Left ventricle myocardium superior (tissue), 1 donor: ENCODE results near the gene MICOS13. TPM values are rescaled to one million over a fixed set of nuclear protein-coding genes. Genes with fewer than 3 reads are reported as not detected.
A peak's percentile ranks its signal among the peaks of the same experiment; 100 is the strongest.
"Not testable (repeated sequence)": the region's sequence is repeated elsewhere in the genome, so short reads cannot be mapped to it uniquely, and the experiment has no call there.

Experiments
- ATAC-seq: fragments of 200-7000 bp; cut with Tn5 transposase; one replicate; pipeline ENCODE4 v1.9.1; 2020; ENCODE audit warnings: mild to moderate bottlenecking, moderate library complexity
- DNase-seq: peaks from one replicate; pipeline ENCODE4 v3.0.0-alpha.2; 2020
- intact Hi-C: fragments of 100-400 bp; cut with micrococcal nuclease; formaldehyde crosslinking; loops from one replicate; pipeline ENCODE4 v1.11.0; 2022
- total RNA-seq: library from RNA; stranded (reverse); fragmentation: NEBNext Ultra II Directional; extraction: Animal tissue kit (Norgen Biotek cat#: 25700); gene quantifications from one replicate; pipeline ENCODE4 v1.2.1, GENCODE V29; 2021
- donor health status: DM: no; HTN: yes; CAD: no; lungs with severe emphysema.

MICOS13 gene
- total RNA-seq, 1 donor from 2014 or later, result 167 TPM

GRCh38 chr19:5703819-5704818 lies 23.8 kb upstream of the MICOS13 start:
- ATAC-seq, result no peak
- DNase-seq, result no peak
- intact Hi-C loops, result no loop called here

- intact Hi-C loops, DNase-seq, ATAC-seq: not testable (repeated sequence)
These were observed 21.7 kb upstream of the MICOS13 start for GRCh38 chr19:5702053-5702410.

- intact Hi-C loops, result no loop called here
- DNase-seq, result no peak
- ATAC-seq, result no peak
These were observed 20.3 kb upstream of the MICOS13 start for GRCh38 chr19:5700455-5701092.

GRCh38 chr19:5698635-5699422 lies 18.5 kb upstream of the MICOS13 start:
- DNase-seq, result no peak
- intact Hi-C loops, result no loop called here
- no peak for ATAC-seq

- DNase-seq, result peak; percentile 30
- intact Hi-C loops, result no loop called here
- no peak for ATAC-seq
These were observed 17.7 kb upstream of the MICOS13 start for GRCh38 chr19:5697890-5698634.

GRCh38 chr19:5697022-5697889 lies 16.9 kb upstream of the MICOS13 start:
- intact Hi-C loops, result no loop called here
- DNase-seq, result no peak
- no peak for ATAC-seq

- peak; percentile 33 for DNase-seq
- intact Hi-C loops, result no loop called here
- ATAC-seq, result no peak
These were observed 16.1 kb upstream of the MICOS13 start for GRCh38 chr19:5696196-5697021.

GRCh38 chr19:5695649-5696195 lies 15.4 kb upstream of the MICOS13 start:
- intact Hi-C loops, result no loop called here
- ATAC-seq (no peak), DNase-seq (no peak)

- intact Hi-C loops, result no loop called here
- ATAC-seq, result no peak
- DNase-seq, result no peak
These were observed 14.8 kb upstream of the MICOS13 start for GRCh38 chr19:5694956-5695648.

GRCh38 chr19:5694167-5694955 lies 14.0 kb upstream of the MICOS13 start:
- ATAC-seq, result no peak
- intact Hi-C loops, result no loop called here
- DNase-seq, result no peak

GRCh38 chr19:5693195-5694166 lies 13.2 kb upstream of the MICOS13 start:
- intact Hi-C loops, result no loop called here
- peak; percentile 30 for DNase-seq

GRCh38 chr19:5692723-5693194 lies 12.4 kb upstream of the MICOS13 start:
- intact Hi-C loops, result no loop called here
- ATAC-seq, result no peak
- no peak for DNase-seq

More at GRCh38 chr19:5693195-5694166, 13.2 kb upstream of the MICOS13 start:
- ATAC-seq, result no peak

GRCh38 chr19:5691822-5692722 lies 11.8 kb upstream of the MICOS13 start:
- intact Hi-C loops, result no loop called here
- ATAC-seq (no peak), DNase-seq (no peak)
